ENCODE measurements around the gene TFCP2L1. TPM values are rescaled to one million over a fixed set of nuclear protein-coding genes. Genes with fewer than 3 reads are reported as not detected.

Gene TFCP2L1
- total and polyA plus RNA-seq, 2 of the 4 experiments (the other 2 are of a cell fraction) = not detected

- Histone ChIP-seq H3K36me3 (ENCODE audit: control insufficient read depth, insufficient read depth, low read length) (no peaks in the 10 kb centered on the region), H2AK9ac (replicated peaks; ENCODE audit: low read depth, low read length, poor library complexity) (no peak overlapping the region), H2BK5ac (ENCODE audit: low read depth, low read length, poor library complexity, severe bottlenecking) (no peak overlapping the region), H3K9ac (ENCODE audit: low read depth, low read length) (no peak overlapping the region), H3K4ac (ENCODE audit: low read depth, low read length) (no peak overlapping the region), H3K4me3 (ENCODE audit: insufficient read depth, low read depth, low read length) (no peak overlapping the region), H3K27me3 (ENCODE audit: control insufficient read depth, insufficient read depth, low read length) (peaks cover 25% of the 10 kb centered on the region), H3K9me3 (ENCODE audit: control insufficient read depth, insufficient read depth, low read length) (no peaks in the 10 kb centered on the region), H3K23ac (ENCODE audit: low read depth, low read length) (no peak overlapping the region), H2BK15ac (ENCODE audit: low read depth, low read length) (no peak overlapping the region), H3K79me1 (ENCODE audit: low read depth in 1 of 2, low read length in 2 of 2) (no peaks in the 10 kb centered on the region), H2AFZ (replicated peaks; ENCODE audit: low read length, poor library complexity) (no peak overlapping the region), H4K8ac (ENCODE audit: low read depth in 2 of 2, low read length in 2 of 2) (no peak overlapping the region), H2AK5ac (ENCODE audit: low read depth, low read length) (no peak overlapping the region), H3K4me2 (ENCODE audit: low read depth, low read length) (no peak overlapping the region), H3K18ac (ENCODE audit: low read depth, low read length) (no peak overlapping the region), H4K5ac (ENCODE audit: low read depth, low read length) (no peak overlapping the region), H4K91ac (ENCODE audit: insufficient read depth, low read depth, low read length) (no peak overlapping the region), H3K9me1 (ENCODE audit: insufficient read depth, low read length) (no peaks in the 10 kb centered on the region), H3K14ac (replicated peaks; ENCODE audit: low read depth, low read length) (no peak overlapping the region), H3K56ac (ENCODE audit: extremely low read depth, insufficient read depth, low read length) (no peak overlapping the region), H2BK20ac (ENCODE audit: low read depth, low read length) (no peak overlapping the region), H3K27ac (ENCODE audit: insufficient read depth, low read length) (no peak overlapping the region), H3K4me1 (ENCODE audit: control insufficient read depth, insufficient read depth, low read length) (no peaks in the 10 kb centered on the region), H4K20me1 (ENCODE audit: insufficient read depth, low read length) (no peaks in the 10 kb centered on the region), H2BK120ac (ENCODE audit: low read depth, low read length) (no peak overlapping the region)
- DNase-seq = no peak
- dilution Hi-C loops (cut with HindIII; ENCODE audit: low sequenced_read_pairs, unreplicated experiment) = no loop called here
- no CpG with 5 or more reads among the region's 11 CpGs for WGBS, 2 experiments (ENCODE audit: extremely low coverage in 2 of 2, insufficient read length in 1 of 2)
- no peak for TF ChIP-seq USF2 (IDR thresholded peaks at IDR 0.05; ENCODE audit: low read depth, low read length)
- no peak for TF ChIP-seq CHD1 (IDR thresholded peaks at IDR 0.05; ENCODE audit: low read depth, low read length)
- TF ChIP-seq SMC3 (IDR thresholded peaks at IDR 0.05; ENCODE audit: low read depth, low read length) = no peak
- no peak for TF ChIP-seq MAZ (IDR thresholded peaks at IDR 0.05; ENCODE audit: borderline replicate concordance, low read depth, low read length)
- no peak for TF ChIP-seq POLR2A (IDR thresholded peaks at IDR 0.05; ENCODE audit: low read depth, low read length)
- TF ChIP-seq MAFK (IDR thresholded peaks at IDR 0.05; ENCODE audit: low read depth, low read length) = no peak
- no peak for TF ChIP-seq ELK1 (IDR thresholded peaks at IDR 0.05; ENCODE audit: borderline replicate concordance, low read depth, low read length)
- TF ChIP-seq MXI1 (IDR thresholded peaks at IDR 0.05; ENCODE audit: borderline replicate concordance, low read depth, low read length) = no peak
- TF ChIP-seq RFX5 (IDR thresholded peaks at IDR 0.05; ENCODE audit: low read depth, low read length) = no peak
- POLR2A ChIA-PET (ENCODE audit: unreplicated experiment) = no interaction called here
- ATAC-seq (ENCODE audit: low read depth) = no peak
- BruUV-seq (replicated peaks) = no TSS peak
- CTCF ChIA-PET = no interaction called here
- intact Hi-C loops (cut with micrococcal nuclease) = no loop called here
- in situ Hi-C loops (cut with MboI; ENCODE audit: low sequenced_read_pairs) = no loop called here
Observed at GRCh38 chr2:121178730-121179129, 106.3 kb downstream of the TFCP2L1 start.
